ENCODE data around the gene GORASP2. TPM values are rescaled to one million over a fixed set of nuclear protein-coding genes. Genes with fewer than 3 reads are reported as not detected.
A peak's percentile ranks its signal among the peaks of the same experiment; 100 is the strongest.

GORASP2 gene
- polyA plus RNA-seq, 3 donors, result 34.5 to 51.2 (median 46.5) TPM

- no peak for TF ChIP-seq CTCF (IDR thresholded peaks at IDR 0.05)
- intact Hi-C loops (cut with micrococcal nuclease), result no loop called here
- 0% methylated on average over 5 of the region's 15 CpGs for WGBS (ENCODE audit: insufficient coverage)
Observed at GRCh38 chr2:170930131-170930990, 1.3 kb downstream of the GORASP2 start.

DNA sequence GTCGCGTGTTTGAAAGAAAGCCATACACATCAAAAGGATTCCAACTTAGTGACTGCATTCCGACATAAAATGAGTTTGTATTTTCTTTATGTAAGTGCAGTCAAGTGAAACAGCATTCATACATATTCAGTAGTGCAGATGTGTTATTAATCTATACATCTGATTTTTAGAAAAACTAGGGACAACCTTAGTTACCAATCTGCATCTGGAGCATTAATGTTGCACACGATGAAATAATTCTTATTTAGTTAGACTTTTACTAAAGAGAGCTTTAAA is 1.9 kb downstream of the GORASP2 start:
- peaks cover 37% of the 10 kb centered on the region for H3K4me1 Mint-ChIP-seq
- Histone ChIP-seq H3K9me3 (replicated peaks in 1 of 2; ENCODE audit: control insufficient read depth in 1 of 2, insufficient read depth in 1 of 2, low read length in 2 of 2) (no peaks in the 10 kb centered on the region), H3K36me3 (replicated peaks in 1 of 2; ENCODE audit: control insufficient read depth in 1 of 2, insufficient read depth in 2 of 2, low read length in 2 of 2) (no peaks in the 10 kb centered on the region), H4K20me1 (ENCODE audit: insufficient read depth, low read length) (peaks cover 60% of the 10 kb centered on the region), H3K4me2 (replicated peaks; ENCODE audit: extremely low read depth, low read length, poor library complexity, severe bottlenecking) (peak overlapping the region; percentile 95), H3K4me1 (ENCODE audit: control insufficient read depth in 1 of 2, insufficient read depth in 2 of 2, low read length in 2 of 2) (peaks cover 22 to 30% of the 10 kb centered on the region in 2 donors), H3K27ac (ENCODE audit: low read depth in 1 of 2, low read length in 2 of 2) (no peak overlapping the region), H3K27me3 (ENCODE audit: control insufficient read depth in 2 of 2, insufficient read depth in 2 of 2, low read length in 2 of 2) (no peaks in the 10 kb centered on the region), H2AFZ (ENCODE audit: insufficient read depth, low read depth, low read length, poor library complexity, severe bottlenecking) (peak overlapping the region; percentile 96), H3K9ac (ENCODE audit: insufficient read depth, low read length, poor library complexity, severe bottlenecking) (no peak overlapping the region), H3K4me3 (replicated peaks in 1 of 3; ENCODE audit: low read depth in 2 of 3, low read length in 3 of 3) (no peak overlapping the region), H3K79me2 (ENCODE audit: insufficient read depth, low read length) (peaks cover 68% of the 10 kb centered on the region)
- H3K9me3 Mint-ChIP-seq, result peaks cover 0 to 8% (median 6%) of the 10 kb centered on the region in 7 donors
- peaks cover 0 to 3% (median 2%) of the 10 kb centered on the region in 3 donors for H3K27me3 Mint-ChIP-seq (ENCODE audit: low read depth in 3 of 3)
- DNase-seq, result no peak
- H3K27ac Mint-ChIP-seq, result no peak overlapping the region
- intact Hi-C loops (cut with micrococcal nuclease), result no loop called here
- no peak for TF ChIP-seq CTCF (IDR thresholded peaks at IDR 0.05)
- no CpG with 5 or more reads among the region's 4 CpGs for WGBS (ENCODE audit: insufficient coverage)
- H3K4me3 Mint-ChIP-seq, result no peak overlapping the region
- peaks cover 9 to 16% of the 10 kb centered on the region in 2 donors for H3K36me3 Mint-ChIP-seq

More at GRCh38 chr2:170930131-170930990, 1.3 kb downstream of the GORASP2 start:
- Histone ChIP-seq H3K79me2 (ENCODE audit: insufficient read depth, low read length) (peaks cover 62% of the 10 kb centered on the region), H3K9me3 (replicated peaks in 1 of 2; ENCODE audit: control insufficient read depth in 1 of 2, insufficient read depth in 1 of 2, low read length in 2 of 2) (no peaks in the 10 kb centered on the region), H3K4me2 (replicated peaks; ENCODE audit: extremely low read depth, low read length, poor library complexity, severe bottlenecking) (peak overlapping the region; percentile 95), H3K9ac (ENCODE audit: insufficient read depth, low read length, poor library complexity, severe bottlenecking) (peak overlapping the region; percentile 94), H3K4me3 (replicated peaks in 1 of 3; ENCODE audit: low read depth in 2 of 3, low read length in 3 of 3) (peak overlapping the region; percentile 72 to 94 (median 92)), H3K36me3 (replicated peaks in 1 of 2; ENCODE audit: control insufficient read depth in 1 of 2, insufficient read depth in 2 of 2, low read length in 2 of 2) (no peaks in the 10 kb centered on the region), H3K27ac (ENCODE audit: low read depth in 1 of 2, low read length in 2 of 2) (peak overlapping the region in 1 of 2 donors; percentile 88), H3K4me1 (ENCODE audit: control insufficient read depth in 1 of 2, insufficient read depth in 2 of 2, low read length in 2 of 2) (peaks cover 22 to 30% of the 10 kb centered on the region in 2 donors), H2AFZ (ENCODE audit: insufficient read depth, low read depth, low read length, poor library complexity, severe bottlenecking) (peak overlapping the region; percentile 96), H3K27me3 (ENCODE audit: control insufficient read depth in 2 of 2, insufficient read depth in 2 of 2, low read length in 2 of 2) (no peaks in the 10 kb centered on the region), H4K20me1 (ENCODE audit: insufficient read depth, low read length) (peaks cover 55% of the 10 kb centered on the region)
- Mint-ChIP-seq H3K9me3 (peaks cover under 1 to 10% (median 6%) of the 10 kb centered on the region in 7 donors), H3K36me3 (peaks cover 4 to 12% of the 10 kb centered on the region in 2 donors), H3K27me3 (ENCODE audit: low read depth in 3 of 3) (peaks cover 0 to 3% (median 2%) of the 10 kb centered on the region in 3 donors), H3K27ac (peak overlapping the region; percentile 76 to 89 (median 83)), H3K4me1 (peaks cover 37% of the 10 kb centered on the region), H3K4me3 (peak overlapping the region; percentile 88 to 94)
- DNase-seq, result peak; percentile 3 to 8 (median 4)

All from CD14-positive monocyte (primary cell).